HG03565 (cell line): ENCODE data around the gene TIMM8B.
"Not testable (repeated sequence)": the region's sequence is repeated elsewhere in the genome, so short reads cannot be mapped to it uniquely, and the experiment has no call there.

Experiments
- ATAC-seq: cut with Tn5 transposase; IDR thresholded peaks from one replicate; pipeline ENCODE4 v1.9.1; 2021; ENCODE audit warnings: mild to moderate bottlenecking, moderate library complexity; ENCODE audit not compliant: unreplicated experiment

TIMM8B gene

DNA sequence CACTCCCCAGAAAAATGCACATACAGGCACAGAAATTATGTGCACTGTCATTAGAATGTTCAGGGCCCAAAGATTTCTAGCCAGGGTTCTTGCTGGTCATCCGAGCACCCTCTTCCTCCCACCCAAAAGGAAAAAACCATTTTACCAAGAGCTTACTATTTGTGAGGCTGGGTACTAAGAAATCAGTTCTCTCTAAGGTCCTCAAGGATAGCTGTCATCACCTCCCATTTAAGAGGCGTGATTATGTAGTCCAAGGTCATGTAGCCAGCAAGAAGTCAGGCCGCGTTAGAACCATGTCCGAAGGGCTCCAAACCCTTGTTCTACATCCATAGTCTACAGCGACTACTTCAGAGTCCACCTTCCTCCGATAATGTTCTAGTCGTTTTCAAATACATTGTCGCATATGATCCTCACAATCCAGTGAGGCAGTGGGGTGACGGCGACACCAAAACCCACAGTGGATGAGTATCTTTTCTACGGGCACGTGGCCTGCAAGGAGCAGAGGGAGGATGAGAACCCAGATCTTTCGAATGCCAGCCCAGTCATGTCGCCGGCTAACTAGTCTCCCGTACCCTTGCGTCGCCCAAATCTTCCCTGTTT is 634 bp downstream of the TIMM8B start:
- ATAC-seq, result peak; percentile 28

DNA sequence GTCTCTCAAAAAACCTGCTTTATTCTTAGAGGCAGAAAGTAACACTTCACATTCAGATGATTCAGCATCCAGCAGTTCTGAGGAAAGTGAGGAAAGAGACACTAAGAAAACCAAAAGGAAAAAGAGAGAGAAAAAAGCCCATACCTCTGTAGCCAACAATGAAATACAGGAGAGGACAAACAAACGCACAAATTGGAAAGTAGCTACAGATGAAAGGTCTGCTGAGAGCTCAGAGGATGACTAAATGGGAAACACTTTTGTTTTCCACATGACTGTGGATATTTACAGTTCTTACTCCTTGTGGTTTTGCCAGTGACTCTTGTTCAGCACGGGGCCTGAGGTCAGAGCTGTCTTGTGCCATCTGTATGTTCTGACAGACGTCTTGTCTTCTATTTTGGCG is 3.8 kb downstream of the TIMM8B start:
- ATAC-seq, result no peak

DNA sequence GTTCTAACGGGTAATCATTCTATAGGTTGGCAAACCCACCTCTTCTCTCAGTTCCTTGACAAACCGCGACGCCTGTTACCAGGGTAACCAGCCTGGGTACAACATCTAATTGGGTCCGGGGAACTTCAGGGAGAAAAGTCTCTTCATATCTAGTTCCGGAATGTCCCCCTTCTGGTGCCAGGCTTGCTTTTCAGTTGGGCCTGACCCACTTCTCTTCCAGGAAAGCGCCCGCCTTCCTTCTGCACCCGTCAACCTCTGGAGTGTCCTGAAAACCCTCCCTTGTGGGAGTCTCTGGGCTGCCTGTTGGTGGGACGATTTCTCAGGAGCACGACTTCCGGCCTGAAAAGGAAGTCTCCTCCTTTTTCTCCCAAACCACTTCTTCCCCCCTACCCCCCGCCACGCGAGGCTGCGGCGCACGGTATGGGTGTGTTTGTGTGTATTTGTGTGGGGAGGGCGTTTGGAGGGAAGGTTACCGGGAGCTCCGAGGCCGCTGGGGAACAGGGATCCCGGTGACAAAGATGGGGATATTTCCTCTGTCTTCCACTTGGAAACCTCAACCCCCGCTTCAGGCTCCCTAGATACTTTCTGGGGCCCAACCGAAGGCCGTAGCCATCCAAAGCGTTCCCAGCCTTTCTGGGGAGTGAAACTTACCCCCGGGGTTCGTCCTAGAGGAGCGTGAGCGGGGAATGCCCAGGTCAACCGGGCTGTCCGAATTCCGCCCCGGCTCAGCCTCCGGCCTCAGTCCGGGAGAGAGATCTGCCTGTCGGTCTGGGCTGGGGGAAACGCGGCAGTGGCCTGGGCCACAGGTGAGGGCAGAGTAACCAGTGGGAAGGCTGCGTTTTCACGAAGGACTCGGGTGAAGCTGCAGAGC is 12.4 kb downstream of the TIMM8B start, which contains the start of the genes NKAPD1 and PIH1D2:
TSS of gene NKAPD1 (plus strand) at position 359 of the 871 bp plus-strand sequence. CDS start 1,276 bp downstream, outside the sequence.
TSS of gene PIH1D2 (minus strand) at position 77 of the 871 bp plus-strand sequence. CDS start 843 bp downstream, outside the sequence.
- ATAC-seq, result peak; percentile 69

DNA sequence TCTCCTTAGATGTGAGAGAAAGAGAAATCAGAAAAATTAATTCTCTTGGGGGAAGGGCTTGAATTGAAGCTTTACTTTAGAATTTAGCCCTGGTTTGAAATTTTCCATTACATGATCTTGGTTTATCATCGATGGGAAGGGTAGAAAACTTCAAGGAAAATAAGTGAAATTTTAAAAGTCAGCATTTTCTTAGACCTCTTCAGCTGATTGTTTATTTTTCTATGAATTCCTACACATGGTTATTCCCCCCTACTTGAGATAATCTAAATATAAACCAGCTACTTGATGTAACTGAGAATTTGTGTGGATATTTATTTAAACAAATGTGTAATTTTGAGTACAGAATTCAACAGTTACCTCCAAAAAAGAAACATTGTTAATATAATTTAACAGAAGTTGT is 23.6 kb downstream of the TIMM8B start:
- ATAC-seq, result no peak

DNA sequence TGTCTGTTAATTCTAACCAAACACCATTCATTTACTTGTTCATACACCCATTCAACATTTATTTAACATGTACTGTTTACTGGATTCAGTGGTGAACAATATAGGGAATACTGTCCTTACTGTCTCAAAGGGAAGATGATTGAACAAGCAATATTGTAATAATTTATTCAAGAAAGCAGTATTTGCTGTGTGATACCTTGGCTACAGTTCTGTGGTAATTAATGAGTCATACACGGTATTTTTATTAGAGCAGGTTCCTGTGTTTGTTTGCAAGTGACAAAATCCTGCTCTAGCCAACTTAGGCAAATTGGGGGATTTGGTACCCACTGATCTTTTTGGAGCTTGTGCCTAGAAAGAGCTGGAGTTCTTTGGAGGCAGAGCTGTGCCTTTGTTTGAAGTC is 28.5 kb downstream of the TIMM8B start:
- no peak for ATAC-seq

DNA sequence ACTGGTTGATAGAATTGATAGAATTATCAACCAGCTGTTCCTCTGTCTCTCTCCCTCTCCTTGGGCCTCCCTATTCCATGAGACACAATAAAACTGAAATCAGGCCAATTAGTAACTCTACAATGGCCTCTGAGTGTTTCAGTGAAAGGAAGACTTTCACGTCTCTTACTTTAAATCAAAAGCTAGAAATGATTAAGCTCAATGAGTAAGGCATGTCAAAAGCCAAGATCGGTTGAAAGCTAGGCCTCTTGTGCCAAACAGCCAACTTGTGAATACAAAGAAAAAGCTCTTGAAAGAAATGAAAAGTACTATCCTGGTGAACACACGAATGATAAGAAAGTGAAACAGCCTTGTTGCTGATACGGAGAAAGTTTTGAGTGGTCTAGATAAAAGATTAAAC is 29.4 kb downstream of the TIMM8B start:
- no peak for ATAC-seq

DNA sequence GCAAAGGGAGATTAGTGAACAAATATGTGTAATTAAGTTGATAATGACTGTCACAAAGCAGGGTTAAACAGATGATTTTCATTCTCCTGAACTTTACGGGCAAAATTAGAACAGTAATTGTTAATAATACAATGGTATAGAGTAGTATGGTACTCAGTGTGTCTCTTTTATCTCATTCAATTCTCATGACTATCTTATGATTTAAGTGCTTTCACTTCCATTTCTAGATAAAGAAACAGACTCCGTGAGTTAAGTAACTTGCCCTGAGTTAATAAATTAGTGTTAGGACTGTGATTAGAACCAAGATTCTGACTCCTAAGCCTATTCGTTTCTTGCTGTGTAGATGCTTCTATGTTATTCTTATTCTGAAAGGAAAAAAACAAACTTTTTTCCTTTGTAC is 34.8 kb downstream of the TIMM8B start:
- ATAC-seq, result no peak

DNA sequence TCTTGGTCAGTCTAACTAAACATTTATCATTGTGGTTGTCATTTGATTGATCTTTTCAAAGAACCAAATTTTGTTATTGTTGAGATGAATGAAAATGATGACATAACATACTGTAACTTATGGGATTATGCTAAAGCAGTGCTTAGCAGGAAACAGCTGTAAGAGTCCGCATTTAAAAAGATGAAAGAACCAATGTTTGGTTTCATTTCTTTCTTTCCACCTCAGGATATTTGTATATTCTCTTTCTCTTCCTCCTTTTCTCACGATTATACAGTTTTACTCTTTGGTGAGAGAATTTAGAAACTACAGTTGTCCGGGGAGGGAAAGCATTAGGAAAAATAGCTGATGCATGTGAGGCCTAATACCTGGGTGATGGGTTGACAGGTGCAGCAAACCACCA is 35.8 kb downstream of the TIMM8B start:
- ATAC-seq, result peak; percentile 81

DNA sequence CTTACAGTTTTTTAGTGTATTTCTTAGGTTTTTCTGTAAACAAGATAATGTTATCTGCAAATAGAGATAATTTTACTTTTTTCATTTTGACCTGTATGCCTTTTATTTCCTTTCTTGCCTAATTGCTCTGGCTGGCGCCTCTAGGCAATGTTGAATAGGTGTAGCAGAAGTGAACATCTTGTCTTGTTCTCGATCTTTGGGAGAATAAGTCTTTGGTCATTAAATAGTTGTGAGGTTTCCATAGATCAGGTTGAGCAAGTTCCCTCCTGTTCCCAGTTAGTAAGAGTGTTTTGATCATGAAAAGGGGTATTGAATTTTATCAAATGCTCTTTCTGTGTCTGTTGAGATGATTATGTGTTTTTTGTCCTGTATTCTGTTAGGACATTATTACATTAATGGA is 36.8 kb downstream of the TIMM8B start:
- no peak for ATAC-seq

DNA sequence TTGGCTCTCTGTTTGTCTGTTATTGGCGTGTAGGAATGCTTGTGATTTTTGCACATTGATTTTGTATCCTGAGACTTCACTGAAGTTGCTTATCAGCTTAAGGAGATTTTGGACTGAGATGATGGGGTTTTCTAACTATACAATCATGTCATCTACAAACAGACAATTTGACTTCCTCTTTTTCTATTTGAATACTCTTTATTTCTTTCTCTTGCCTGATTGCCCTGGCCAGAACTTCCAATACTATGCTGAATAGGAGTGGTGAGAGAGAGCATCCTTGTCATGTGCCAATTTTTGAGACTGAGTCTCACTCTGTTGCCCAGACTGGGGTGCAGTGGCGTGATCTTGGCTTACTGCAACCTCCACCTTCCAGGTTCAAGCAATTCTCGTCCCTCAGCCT is 38.3 kb downstream of the TIMM8B start:
- ATAC-seq, result not testable (repeated sequence)

DNA sequence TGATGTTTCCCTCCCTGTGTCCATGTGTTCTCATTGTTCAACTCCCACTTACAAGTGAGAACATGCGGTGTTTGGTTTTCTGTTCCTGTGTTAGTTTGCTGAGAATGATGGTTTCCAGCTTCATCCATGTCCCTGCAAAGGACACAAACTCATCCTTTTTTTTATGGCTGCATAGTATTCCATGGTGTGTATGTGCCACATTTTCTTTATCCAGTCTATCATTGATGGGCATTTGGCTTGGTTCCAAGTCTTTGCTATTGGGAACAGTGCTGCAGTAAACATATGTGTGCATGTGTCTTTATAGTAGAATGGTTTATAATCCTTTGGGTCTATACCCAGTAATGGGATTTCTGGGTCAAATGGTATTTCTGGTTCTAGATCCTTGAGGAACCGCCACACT is 39.9 kb downstream of the TIMM8B start:
- ATAC-seq, result not testable (repeated sequence)

DNA sequence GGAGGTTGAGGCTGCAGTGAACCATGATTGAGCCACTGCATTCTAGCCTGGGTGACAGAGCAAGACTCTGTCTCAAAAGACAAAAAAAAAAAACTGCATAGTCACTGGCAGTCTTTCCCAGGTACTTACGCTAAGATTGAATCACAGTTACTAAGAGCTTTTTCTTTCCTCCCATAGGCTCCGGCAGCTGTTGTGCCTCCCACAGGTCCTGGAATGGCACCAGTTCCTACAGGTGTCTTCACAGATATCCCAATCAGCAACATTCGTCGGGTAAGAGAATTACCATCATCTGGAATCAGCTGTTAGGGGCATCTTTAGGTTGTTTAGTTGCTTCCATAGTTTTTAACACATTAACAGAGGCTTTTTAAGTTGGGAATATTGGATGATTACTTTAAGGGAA is 41.6 kb downstream of the TIMM8B start:
- no peak for ATAC-seq

DNA sequence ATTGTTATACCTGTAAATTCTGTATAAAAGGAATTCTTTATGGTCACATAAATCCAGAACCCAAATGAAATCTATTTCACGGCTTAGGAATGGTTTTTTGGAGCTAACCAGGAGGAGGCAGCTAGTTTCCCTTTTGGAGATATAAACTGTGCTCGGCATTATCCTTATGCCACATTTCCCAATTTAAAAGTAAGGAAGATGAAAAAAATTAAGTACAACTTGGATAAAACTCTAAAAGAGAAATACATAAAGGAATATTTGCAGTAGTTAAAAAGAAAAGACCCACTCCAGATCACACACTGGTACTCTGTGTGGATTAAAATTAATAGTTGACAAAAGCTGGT is 43.6 kb downstream of the TIMM8B start:
- ATAC-seq, result no peak

DNA sequence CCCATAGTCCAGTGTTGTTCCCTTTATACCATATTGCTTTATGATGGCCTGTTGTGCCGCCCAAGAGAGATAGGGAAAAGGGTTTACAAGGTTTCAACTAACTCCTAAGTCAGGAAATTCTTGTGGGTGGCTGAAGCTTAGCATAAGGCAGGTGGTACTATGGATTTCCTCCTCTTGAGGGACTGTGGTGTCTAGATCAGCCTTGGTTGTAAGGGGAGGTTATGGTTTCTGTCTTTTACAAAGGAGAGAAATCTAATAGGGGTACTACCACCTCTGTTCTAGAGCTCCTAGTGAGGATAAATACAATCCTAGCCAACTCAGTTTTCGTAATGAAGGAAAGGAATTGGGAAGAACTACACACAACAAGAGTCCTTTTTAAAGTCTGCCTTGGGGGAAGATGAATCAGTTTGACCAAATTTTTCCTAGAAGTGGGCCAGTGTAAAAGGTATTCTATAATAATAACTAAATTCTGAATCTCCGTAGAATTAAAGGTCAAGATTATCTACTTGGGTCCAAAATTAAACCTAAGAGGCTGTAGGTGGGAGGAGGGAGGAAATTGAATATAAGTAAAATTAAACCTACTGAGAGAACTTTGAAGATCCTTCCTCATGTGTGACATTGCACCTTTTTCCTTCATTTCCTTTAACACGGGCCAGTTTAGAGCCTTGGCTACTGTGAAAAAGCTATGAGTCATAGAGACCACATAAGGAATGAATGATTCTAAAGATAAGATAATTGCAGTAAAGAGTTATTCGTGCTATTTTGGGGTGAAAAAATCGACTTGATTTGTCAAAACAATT is 44.2 kb downstream of the TIMM8B start:
- no peak for ATAC-seq

DNA sequence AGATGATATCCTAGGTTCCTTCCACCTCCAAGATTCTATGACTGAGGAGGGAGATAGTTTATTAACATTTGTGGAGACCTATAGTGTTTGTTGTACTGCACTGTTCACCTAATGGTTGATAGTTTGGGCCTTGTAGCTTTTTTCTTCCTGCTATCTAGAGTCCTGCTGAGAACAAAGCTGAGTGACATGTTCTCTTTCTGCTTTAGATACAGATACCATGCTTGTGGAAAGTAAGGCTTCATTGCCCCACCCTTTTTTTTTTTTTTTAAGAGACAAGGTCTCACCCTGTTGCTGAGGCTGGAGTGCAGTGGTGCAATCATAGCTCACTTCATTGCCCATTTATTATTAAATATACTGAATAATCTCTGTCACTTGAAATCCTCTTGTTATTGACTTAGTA is 49.0 kb downstream of the TIMM8B start:
- no peak for ATAC-seq
